Suppressor macrophage treated with lipopolysaccharide for 1 hour (primary cell): ENCODE data around the gene PIGO.

ENCODE experiments used
- DNase-seq, 3 donors: peaks; one replicate each; pipeline ENCODE4 v3.0.0-alpha.2; 2020 to 2022

Gene PIGO

GRCh38 chr9:35105571-35106342 is 9.4 kb upstream of the PIGO start:
- no peak for DNase-seq

GRCh38 chr9:35105126-35105525 is 8.7 kb upstream of the PIGO start:
- DNase-seq, result no peak

DNA sequence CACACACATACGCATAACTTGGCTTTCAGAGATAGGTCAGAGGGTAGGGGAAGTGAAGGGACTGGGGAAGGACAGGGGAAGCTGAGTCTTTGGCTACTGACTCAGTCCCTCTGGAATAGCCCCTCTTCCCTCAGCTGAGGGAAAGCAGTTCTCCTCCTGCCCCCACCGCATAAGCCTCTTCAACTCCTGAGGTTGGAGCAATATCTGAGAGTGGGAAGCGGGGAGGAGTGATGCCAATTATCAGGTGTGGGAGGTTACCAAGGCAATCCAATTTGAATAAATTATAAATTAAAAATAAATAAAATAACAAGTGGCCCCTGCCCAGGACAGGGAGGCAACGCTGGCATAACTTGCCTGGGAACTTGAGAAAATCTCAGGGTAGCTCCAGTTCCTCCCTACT is 8.2 kb upstream of the PIGO start:
- DNase-seq, result peak in 1 of 3 donors; percentile 18

DNA sequence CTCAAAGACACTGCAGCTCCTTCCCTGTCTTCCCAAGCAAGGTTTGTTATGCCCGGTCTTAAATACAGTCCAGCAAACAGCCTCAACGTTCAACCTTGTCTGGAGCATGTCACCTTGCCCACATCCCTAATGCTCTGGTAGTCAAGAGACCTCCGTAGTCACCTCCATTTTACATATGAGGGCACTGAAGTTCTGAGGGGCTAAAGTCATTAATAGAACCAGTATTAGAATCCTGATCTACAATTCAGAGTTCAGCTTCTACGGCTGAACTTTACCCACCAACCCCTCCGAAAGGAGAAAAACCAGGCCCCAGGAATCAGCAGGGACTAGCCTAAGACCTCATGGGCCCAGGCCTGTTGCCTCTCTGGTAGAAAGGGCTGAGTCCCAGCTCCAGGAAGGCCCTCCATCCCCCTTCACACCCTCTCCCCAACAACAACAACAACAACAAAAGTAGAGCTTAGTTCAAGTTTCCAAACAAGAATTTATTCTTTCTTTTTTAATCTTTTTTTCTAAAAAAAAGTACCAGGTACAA is 7.3 kb upstream of the PIGO start:
- DNase-seq, result no peak

- peak; percentile 95 to 96 (median 95) for DNase-seq
Measured at GRCh38 chr9:35102769-35103659, 6.6 kb upstream of the PIGO start, which contains the start of gene STOML2. STOML2 (minus strand) TSS chr9:35103131; CDS start chr9:35103094, 37 bp downstream.

- DNase-seq, result no peak
Measured at GRCh38 chr9:35102465-35102768, 6.0 kb upstream of the PIGO start.

GRCh38 chr9:35097573-35097972 is 1.2 kb upstream of the PIGO start:
- DNase-seq, result peak in 1 of 3 donors; percentile 40

DNA sequence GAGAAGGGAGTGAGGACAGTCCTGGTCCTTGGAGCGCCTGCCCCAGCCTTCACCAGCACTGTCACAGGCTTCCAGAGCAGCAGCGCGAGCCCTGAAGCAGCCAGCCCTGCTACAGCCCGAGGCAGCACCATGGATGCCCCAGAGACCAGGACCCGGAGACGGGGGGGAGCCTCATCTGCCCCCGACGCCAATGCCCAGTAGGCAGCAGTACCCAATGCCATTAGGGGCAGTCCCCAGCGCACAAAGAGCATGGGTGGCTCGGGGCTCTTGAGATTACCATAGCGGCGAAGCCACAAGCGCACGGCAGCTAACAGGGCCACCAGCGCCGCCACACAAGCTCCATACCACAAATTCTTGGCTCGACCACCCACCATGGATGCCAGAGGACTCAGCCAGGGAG is 4.9 kb downstream of the PIGO start:
- DNase-seq, result no peak

GRCh38 chr9:35089434-35089833 is 7.0 kb downstream of the PIGO start:
- DNase-seq, result no peak

DNA sequence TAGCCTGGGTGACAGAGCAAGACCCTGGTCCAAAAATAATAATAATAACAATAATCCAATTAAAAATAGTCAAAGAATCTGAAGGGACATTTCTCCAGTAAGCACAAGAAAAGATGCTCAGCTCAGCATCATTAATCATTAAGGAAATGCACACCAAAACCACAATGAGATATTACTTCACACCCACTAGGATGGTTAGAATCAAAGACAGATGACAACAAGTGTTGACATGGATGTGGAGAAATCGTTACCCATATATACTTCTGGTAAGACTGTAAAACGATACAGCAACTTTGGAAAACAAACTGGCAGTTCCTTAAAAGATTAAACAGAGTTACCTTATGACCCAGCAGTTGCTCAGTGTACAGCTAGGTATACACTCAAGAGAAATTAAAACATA is 11.3 kb downstream of the PIGO start:
- DNase-seq, result no peak

DNA sequence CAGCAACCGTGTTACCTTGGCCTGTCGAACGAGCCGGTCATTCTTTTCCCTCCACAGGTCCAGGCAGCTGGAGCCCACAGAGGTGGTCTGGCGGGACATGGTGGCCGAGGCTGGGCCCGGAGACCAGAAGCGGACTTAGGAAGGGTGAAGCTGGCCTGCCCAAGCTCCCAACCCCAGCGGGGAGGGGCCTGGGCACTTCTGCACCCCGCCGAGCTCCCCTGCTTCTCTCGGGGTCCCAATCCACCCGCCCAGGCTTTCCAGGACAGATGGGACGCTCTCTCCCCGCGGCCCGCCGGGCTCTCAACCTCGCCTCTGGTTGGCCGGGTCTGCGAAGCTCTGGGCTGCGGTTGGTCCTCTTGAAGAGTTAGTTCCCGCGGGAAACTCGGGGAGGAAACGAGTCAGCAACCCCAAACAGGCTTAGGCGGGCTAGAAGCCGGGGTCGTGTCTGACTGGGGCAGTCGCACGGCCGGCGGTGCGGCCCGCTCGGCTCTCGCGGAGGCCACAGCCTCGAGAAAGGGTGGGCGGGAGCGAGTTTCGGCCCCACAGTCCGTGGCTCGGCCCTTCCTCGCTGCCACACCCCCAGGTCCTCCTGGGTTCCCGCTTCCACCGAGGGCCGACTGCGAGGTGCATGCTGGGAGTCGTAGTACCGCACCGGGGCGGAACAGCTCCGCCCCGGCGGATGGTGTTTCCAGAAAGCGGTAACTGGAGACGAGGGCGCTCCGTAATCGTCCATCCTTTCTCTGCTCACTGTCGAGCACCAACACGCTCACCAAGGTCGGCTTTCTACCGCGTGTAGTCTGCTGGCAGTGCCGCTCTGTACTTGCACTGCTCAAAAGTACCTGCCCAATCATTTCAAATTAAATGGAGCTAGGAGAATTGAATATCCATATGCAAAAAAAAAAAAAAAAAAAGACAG is 16.7 kb downstream of the PIGO start, which contains the start of gene FANCG:
Gene FANCG, minus strand, starts transcription at position 517 of the 916 bp plus-strand sequence. Its CDS starts 418 bp downstream, at position 99.
- peak; percentile 91 to 95 (median 94) for DNase-seq

- no peak for DNase-seq
Measured at GRCh38 chr9:35079041-35079425, 17.4 kb downstream of the PIGO start.

DNA sequence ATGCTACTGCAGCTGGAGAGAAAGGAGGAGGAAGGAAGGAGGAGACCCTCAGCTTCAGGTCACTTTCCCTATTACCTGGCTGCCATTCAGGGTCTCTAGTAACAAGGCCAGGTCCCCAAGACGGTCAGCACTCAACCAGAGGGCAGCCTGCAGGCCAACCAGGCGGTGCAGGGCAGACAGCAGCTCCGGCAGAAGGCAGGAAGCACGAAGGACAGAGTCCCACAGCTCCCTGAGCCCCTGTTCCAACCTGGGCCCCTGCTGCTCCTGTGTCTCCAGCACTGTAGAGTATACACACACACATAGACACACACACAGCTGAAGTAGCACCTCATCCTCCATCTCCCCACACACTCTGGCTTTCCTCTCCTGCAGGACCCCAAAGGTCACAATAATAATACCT is 18.3 kb downstream of the PIGO start:
- no peak for DNase-seq

DNA sequence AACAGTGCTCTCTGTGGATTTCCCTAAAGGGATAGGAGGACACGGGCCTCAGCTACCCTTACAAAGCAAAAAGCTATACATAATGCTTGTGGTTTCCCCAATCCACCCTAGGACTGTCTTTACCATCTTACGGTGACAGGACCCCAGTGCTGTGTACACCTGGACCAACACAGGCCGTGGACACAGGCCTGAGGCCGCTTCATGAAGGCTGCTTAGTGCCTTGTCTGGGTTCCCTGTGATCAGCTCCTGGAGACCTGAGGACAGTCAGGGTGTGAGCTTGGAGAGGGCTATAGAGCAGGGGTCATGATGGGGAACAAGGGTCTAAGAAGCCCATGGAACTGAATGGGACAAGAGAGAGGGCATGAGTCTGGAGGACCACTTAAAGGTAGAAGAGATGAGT is 19.5 kb downstream of the PIGO start:
- DNase-seq, result no peak

- DNase-seq, result no peak
Measured at GRCh38 chr9:35075358-35075757, 21.0 kb downstream of the PIGO start.

GRCh38 chr9:35074791-35075190 is 21.6 kb downstream of the PIGO start:
- no peak for DNase-seq

DNA sequence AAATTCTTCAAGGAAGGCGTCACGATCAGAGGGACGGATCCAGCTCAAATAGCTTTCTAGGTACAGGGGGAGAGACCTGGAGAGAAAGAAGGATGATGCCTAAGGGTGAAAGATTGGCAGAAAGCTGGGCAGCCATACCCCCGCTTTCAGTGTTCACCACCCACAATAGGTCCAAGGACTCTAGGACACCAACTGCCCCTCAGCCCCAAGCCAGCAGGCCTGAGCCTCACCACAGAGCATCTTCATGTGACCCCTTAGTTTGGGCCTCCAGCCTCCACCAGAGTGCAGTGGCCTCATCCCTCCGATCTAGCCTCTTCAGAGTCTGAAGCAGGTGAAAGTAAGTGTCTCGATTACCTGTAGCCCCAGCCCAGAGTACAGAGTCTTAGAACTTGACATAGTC is 22.2 kb downstream of the PIGO start:
- DNase-seq, result no peak

- DNase-seq, result no peak
Measured at GRCh38 chr9:35073279-35073612, 23.1 kb downstream of the PIGO start.

DNA sequence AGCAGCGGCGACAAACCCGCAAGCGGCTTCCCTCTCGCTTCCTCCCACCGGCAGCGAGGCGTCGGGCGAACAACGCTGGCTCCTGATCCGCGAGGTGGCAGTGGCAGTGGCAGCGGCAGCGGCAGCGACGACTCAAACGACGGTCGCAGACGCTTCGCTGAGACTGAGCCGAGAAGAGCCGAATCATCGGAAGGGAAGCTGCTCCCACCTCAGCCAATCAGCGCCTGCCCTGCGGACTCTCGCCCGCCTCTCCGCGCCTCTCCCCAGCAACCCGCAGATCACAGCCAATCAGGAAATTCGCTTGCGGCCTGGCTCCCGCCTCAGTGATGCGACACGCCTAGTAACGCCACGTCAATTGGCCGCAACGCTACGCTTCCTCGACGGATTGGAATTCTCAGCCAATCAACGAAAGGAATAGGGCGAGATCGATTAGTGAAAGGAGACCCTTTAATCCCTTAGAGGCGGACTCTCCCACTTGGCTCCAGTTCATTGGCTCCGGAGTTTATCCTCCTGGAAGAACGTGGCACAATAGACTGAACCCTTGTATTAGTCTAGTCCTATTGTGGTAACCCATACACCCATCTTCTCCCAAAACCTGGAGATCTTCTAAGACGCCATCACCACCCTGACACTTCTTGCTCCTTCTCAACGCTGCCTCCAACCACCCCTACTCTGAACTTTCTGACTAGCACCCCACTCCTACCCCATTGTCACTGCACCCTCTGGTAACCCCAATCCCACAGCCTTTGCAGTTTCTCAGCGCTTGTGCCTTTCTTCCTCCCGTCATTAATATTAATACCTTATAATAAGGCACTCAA is 23.7 kb downstream of the PIGO start, which contains the start of gene VCP:
Gene VCP, minus strand, starts transcription at position 165 of the 818 bp plus-strand sequence. CDS start 272 bp downstream, outside the sequence.
- DNase-seq, result peak; percentile 97 to 99 (median 99)

DNA sequence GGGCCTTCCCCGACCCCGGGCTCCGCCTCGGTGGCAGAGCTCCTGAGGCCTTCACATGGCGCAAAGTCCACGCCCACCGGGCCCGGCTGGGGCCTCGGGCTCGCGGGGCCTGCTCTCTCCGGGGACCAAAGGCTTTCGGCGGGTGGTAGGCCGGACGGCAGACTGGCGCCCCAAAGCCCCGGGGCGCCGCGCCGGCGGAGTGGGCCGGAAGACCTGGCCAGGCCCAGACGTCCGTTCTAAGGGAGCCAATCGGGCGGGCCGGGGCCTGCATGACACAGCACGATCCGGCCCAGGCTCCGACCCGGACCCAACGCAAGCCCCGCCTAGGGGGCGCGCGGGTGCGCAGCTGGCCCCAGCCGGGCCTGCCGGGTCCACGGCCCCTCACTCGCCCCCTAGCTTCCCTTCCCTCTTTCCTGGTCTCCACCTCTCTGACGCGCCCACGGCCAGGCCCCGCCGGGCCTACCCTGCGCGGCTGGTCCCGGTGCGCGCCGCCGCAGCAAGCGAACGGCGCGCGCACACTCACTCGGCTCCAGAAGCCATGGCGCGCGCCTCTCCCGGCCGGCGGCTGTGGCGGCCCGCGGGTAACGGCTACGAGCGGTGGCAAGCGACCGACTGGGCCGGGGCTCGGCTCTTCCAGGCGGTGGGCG is 24.5 kb downstream of the PIGO start:
- peak; percentile 89 to 96 (median 89) for DNase-seq
